ENCODE results near the gene EXOC3L4. TPM values are rescaled to one million over a fixed set of nuclear protein-coding genes. Genes with fewer than 3 reads are reported as not detected.

Gene EXOC3L4
- total and polyA plus RNA-seq, 2 of the 8 experiments (the other 6 are each of a cell fraction or from before 2014, with no cell fraction given): 0.45 to 0.57 TPM

DNA sequence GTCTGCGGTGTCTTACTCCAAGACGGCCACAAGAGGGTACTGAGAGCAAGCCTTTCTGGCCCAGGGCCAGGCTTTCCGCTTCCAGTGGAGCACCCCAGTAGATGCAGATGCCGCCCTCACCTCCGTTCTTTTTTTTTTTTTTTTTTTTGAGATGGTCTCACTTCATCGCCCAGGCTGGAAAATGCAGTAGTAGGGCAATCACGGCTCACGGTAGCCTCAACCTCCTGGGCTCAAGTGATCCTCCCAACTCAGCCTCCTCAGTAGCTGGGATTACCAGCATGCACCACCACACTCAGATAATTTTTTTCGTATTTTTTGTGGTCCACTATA is 16.1 kb upstream of the EXOC3L4 start:
- peak; percentile 98 for FAIRE-seq
- TF ChIP-seq TCF12 (IDR thresholded peaks at IDR 0.05; ENCODE audit: low read depth, low read length): no peak
- no peak for TF ChIP-seq GABPA (IDR thresholded peaks at IDR 0.05; ENCODE audit: borderline replicate concordance, insufficient read depth, low read length)
- no peak for TF ChIP-seq CREB1 (IDR thresholded peaks at IDR 0.05)
- TF ChIP-seq, protein P1, sequence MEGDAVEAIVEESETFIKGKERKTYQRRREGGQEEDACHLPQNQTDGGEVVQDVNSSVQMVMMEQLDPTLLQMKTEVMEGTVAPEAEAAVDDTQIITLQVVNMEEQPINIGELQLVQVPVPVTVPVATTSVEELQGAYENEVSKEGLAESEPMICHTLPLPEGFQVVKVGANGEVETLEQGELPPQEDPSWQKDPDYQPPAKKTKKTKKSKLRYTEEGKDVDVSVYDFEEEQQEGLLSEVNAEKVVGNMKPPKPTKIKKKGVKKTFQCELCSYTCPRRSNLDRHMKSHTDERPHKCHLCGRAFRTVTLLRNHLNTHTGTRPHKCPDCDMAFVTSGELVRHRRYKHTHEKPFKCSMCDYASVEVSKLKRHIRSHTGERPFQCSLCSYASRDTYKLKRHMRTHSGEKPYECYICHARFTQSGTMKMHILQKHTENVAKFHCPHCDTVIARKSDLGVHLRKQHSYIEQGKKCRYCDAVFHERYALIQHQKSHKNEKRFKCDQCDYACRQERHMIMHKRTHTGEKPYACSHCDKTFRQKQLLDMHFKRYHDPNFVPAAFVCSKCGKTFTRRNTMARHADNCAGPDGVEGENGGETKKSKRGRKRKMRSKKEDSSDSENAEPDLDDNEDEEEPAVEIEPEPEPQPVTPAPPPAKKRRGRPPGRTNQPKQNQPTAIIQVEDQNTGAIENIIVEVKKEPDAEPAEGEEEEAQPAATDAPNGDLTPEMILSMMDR (IDR thresholded peaks at IDR 0.05; ENCODE audit: control extremely low read depth in 1 of 3, insufficient read depth in 1 of 3, low read depth in 1 of 3, low read length in 3 of 3): peak; percentile 89 to 90 (median 89)
- peak; percentile 93 to 94 for TF ChIP-seq RAD21 (IDR thresholded peaks at IDR 0.05 in 1 of 2, conservative IDR thresholded peaks at IDR 0.05 in 1 of 2; ENCODE audit: low read depth in 2 of 2, low read length in 2 of 2)
- 0 out of 4 replicates have a peak, but pooled peaks of 1 of the 2 experiments have one; percentile 35 for TF ChIP-seq SIN3A (conservative IDR thresholded peaks at IDR 0.05 in 1 of 2, IDR thresholded peaks at IDR 0.05 in 1 of 2; ENCODE audit: low read depth in 1 of 2, low read length in 2 of 2)
- no peak for TF ChIP-seq SAP30 (IDR thresholded peaks at IDR 0.05; ENCODE audit: insufficient read depth, insufficient replicate concordance, low read length)

More for the DNA sequence above, 16.1 kb upstream of the EXOC3L4 start:
- Histone ChIP-seq H3K4me3 (ENCODE audit: extremely low read depth in 1 of 4, insufficient read depth in 2 of 4, low read depth in 3 of 4, low read length in 4 of 4) (no peak overlapping the region), H3K56ac (replicated peaks; ENCODE audit: insufficient read length, low read depth, low read length) (no peak overlapping the region), H3K79me2 (ENCODE audit: control insufficient read depth in 1 of 2, insufficient read depth in 2 of 2, low read length in 2 of 2) (no peaks in the 10 kb centered on the region), H3K4me1 (replicated peaks in 1 of 4; ENCODE audit: control insufficient read depth in 3 of 4, insufficient read depth in 4 of 4, low read length in 3 of 4) (peaks cover 0 to 6% (median 0%) of the 10 kb centered on the region in 4 experiments; a peak in 2 of 7 replicates), H2AK5ac (ENCODE audit: low read depth, low read length) (no peak overlapping the region), H3K27ac (ENCODE audit: low read depth, low read length) (no peak overlapping the region), H4K8ac (ENCODE audit: extremely low read depth, insufficient read depth, low read length) (no peak overlapping the region), H3K27me3 (replicated peaks in 1 of 4; ENCODE audit: control insufficient read depth in 3 of 4, extremely low read depth in 1 of 4, insufficient read depth in 3 of 4, low read length in 3 of 4) (peaks cover 0 to 11% (median 6%) of the 10 kb centered on the region in 4 experiments; a peak in 3 of 7 replicates), H3K9ac (replicated peaks in 1 of 4; ENCODE audit: extremely low read depth in 1 of 4, low read depth in 3 of 4, low read length in 3 of 4) (no peak overlapping the region), H4K5ac (ENCODE audit: insufficient read length, low read depth, low read length) (no peak overlapping the region), H3K79me1 (ENCODE audit: low read depth, low read length) (no peaks in the 10 kb centered on the region), H2AFZ (ENCODE audit: low read length) (no peak overlapping the region), H2BK120ac (replicated peaks; ENCODE audit: low read depth, low read length) (no peak overlapping the region), H3K36me3 (ENCODE audit: control insufficient read depth in 2 of 4, insufficient read depth in 4 of 4, low read length in 3 of 4) (no peaks in the 10 kb centered on the region), H2BK12ac (ENCODE audit: low read depth, low read length) (peak overlapping the region; percentile 28; the same call in 1 of the 2 replicates), H3K4ac (replicated peaks; ENCODE audit: insufficient read length, low read depth, low read length) (no peak overlapping the region), H4K91ac (replicated peaks; ENCODE audit: insufficient read length, low read length) (no peak overlapping the region), H3K9me3 (ENCODE audit: insufficient read depth in 2 of 2, low read depth in 1 of 2, low read length in 1 of 2) (no peaks in the 10 kb centered on the region), H2BK5ac (ENCODE audit: low read depth, low read length) (no peak overlapping the region), H3K14ac (ENCODE audit: insufficient read length) (no peak overlapping the region), H3K4me2 (ENCODE audit: insufficient read depth in 1 of 2, low read depth in 2 of 2, low read length in 2 of 2) (no peak overlapping the region), H4K20me1 (replicated peaks in 1 of 2; ENCODE audit: control insufficient read depth in 1 of 2, insufficient read depth in 2 of 2, low read length in 2 of 2) (peaks cover 0 to 5% of the 10 kb centered on the region in 2 experiments), H2BK15ac (ENCODE audit: low read length) (no peak overlapping the region), H3K23ac (ENCODE audit: insufficient read length) (no peak overlapping the region), H3K18ac (ENCODE audit: extremely low read depth, low read length) (no peak overlapping the region), H2BK20ac (ENCODE audit: low read length) (no peak overlapping the region), H3K23me2 (ENCODE audit: low read depth, low read length) (peaks cover 24% of the 10 kb centered on the region; the same call in 1 of the 2 replicates)
- peak in 1 of 2 experiments; percentile 60 for DNase-seq (ENCODE audit: low read depth in 1 of 2, low spot score in 2 of 2)
- POLR2A ChIA-PET (ENCODE audit: partially characterized antibody): no interaction called here
- 21% methylated on average over 8 of the region's 9 CpGs; no CpG with 5 or more reads in 1 of the 2 experiments for WGBS, 2 experiments (ENCODE audit: extremely low coverage in 1 of 2, insufficient coverage in 1 of 2, insufficient read length in 1 of 2, insufficient replicate concordance in 2 of 2, low coverage in 1 of 2, low lambda C conversion rate in 2 of 2, missing lambda C conversion rate in 1 of 2)
- CTCF ChIA-PET (ENCODE audit: partially characterized antibody): interaction anchor here (1.1 to 7.0 kb wide), 16 partner anchors 9 to 233 kb away, joined by 3 to 74 read pairs (median 5); partner anchors contain the start of gene EXOC3L4

Measured in H1 (cell line).